ENCODE measurements around the gene TTN.
"Not testable (repeated sequence)": the region's sequence is repeated elsewhere in the genome, so short reads cannot be mapped to it uniquely, and the experiment has no call there.

TTN gene

DNA sequence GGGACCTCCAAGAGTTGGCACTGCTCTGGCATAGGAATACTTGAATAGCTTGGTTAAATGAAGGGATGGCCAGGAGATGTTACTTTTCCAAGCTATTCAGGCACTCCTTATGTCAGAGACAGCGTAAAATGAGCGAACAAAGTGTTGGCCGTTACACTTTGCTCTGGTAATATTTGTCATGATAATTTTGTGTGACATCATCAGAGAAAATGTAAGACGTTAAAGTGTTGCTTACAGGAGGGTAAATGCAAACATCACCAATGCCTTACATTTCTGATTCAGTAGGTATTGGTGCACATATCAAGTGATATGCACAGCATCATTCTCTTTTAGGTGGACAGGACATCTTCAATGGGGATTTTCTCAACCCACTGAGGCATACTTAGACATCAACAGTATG, 281.0 kb downstream of the TTN start:
- no peak for DNase-seq

DNA sequence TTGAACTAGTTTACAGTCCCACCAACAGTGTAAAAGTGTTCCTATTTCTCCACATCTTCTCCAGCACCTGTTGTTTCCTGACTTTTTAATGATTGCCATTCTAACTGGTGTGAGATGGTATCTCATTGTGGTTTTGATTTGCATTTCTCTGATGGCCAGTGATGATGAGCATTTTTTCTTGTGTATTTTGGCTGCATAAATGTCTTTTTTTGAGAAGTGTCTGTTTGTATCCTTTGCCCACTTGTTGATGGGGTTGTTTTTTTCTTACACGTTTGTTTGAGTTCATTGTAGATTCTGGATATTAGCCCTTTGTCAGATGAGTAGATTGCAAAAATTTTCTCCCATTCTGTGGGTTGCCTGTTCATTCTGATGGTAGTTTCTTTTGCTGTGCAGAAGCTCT, 281.8 kb downstream of the TTN start:
- DNase-seq: not testable (repeated sequence)

DNA sequence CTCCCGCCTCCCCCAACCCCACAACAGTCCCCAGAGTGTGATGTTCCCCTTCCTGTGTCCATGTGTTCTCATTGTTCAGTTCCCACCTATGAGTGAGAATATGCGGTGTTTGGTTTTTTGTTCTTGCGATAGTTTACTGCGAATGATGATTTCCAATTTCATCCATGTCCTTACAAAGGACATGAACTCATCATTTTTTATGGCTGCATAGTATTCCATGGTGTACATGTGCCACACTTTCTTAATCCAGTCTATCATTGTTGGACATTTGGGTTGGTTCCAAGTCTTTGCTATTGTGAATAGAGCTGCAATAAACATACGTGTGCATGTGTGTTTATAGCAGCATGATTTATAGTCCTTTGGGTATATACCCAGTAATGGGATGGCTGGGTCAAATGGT, 282.2 kb downstream of the TTN start:
- not testable (repeated sequence) for DNase-seq

DNA sequence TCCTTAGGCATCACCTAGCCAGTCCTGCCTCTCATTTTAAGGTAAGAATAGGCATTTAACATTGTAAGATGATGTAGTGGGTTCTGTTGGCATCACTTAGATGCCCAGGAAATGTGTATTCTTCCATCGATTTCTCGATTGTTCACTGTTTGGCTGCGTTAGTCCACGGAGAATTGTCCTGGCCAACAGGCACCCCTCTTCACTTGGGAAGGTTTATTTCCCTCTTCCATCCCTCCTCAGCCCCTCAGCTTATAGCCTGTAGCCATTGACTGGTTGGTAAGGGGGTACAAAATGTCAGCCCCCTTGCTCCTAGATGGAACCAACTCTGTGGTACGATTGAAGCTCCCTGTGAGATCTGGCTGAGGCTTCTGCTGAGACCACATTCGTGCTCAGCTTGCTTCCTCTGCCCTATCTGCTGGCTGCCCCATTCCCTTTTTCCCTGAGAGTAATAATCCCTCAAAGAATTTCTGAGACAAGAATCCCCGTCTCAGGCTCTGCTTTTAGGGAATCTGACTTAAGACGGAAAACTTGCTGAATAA, 283.6 kb downstream of the TTN start:
- peak; percentile 4 for DNase-seq

DNA sequence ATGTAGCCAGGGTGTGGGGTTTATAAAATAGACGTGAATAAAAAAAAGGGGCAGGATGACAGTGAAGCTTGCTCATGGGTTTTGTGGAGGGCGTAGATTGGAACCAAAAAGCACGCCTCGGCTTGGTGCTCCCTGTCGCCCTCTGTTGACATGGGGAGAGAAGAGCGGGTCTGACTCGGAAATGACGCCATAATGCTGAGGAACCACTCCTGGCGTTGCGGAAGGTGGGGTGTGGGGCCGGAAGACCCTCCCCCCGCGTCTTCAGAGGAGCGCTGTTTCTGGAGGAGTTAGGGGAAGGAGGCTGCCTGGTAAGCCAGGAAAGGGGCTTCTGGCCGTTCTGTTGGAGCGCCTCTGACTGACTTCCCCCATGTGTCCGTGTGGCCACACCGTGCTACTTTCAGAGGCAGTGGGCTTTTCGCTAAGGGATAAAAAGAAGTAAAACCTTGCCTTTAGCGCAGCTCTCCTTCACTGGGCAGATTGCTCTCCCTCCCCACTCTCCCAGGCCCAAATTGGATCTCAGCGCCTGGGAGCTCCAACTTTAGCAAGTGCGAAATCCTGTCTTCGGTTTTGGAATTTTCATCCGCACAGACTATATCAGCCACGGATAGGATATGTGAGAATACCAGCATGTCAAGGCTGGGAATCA, 284.1 kb downstream of the TTN start:
- peak; percentile 85 for DNase-seq

DNA sequence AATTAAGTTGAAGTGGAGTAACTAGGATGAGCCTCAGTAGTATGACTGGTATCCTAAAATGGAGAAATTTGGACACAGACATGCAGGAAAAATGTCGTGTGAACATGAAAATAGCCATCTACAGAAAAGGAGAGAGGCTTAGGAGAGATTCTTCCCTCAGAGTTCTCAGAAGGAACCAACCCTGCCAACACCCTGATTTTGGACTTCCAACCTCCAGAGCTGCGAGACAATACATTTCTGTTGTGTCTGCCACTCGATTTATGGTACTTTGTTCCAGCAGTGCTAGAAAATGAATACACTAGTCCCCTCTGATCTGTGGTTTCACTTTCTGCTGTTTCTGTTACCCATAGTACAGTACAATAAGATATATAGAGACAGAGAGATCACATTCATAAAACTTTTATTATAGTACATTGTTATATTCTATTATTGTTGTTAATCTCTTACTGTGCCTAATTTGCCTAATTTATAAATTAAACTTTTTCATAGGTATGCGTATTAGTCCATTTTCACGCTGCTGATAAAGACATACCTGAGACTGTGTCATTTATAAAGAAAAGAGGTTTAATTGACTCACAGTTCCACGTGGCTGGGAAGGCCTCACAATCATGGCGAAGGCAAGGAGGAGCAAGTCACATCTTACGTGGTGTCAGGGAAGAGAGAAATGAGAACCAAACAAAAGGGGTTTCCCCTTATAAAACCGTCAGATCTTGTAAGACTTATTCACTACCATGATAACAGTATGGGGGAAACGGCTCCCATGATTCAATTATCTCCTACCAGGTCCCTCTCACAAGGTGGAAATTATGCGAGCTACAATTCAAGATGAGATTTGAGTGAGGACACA, 285.7 kb downstream of the TTN start:
- DNase-seq: no peak

DNA sequence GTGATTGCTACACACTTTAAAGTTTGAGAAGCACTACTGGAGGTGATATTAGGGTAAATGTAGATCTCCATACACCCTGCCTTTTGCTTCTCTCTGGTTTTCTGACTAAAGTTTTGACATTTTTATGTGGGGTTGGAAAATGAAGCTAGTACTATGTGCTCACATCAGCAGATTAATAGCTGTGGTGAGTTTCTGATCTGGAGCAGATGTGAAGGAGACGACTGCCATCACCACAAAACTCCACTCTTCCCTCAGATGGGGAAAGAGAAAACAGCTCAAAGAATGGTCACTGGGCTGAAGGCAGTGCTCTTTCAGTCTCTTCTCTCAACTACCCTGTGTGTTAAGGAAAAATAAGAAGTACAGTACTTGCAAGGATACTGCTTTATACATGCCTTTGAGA, 289.7 kb downstream of the TTN start:
- DNase-seq: peak; percentile 56

DNA sequence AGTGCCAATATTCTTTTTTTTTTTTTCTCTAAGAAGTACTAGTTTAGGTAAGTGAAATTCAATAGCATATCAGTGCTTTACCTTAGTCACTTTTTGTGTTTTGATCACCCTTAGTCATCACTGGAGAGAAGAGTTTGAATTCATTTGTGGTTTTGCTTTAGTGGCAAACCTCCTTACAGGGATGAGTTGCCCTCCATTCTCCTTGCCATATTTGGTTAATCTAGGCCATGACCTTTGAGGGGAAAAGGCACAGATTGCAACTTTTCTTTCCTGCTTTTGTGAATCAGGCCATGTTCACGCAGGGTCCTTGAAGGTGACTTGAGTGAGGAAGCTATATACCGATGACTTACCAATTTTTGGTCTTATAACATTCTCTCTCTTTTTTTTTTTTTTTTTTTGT, 292.6 kb downstream of the TTN start:
- DNase-seq: peak; percentile 63

DNA sequence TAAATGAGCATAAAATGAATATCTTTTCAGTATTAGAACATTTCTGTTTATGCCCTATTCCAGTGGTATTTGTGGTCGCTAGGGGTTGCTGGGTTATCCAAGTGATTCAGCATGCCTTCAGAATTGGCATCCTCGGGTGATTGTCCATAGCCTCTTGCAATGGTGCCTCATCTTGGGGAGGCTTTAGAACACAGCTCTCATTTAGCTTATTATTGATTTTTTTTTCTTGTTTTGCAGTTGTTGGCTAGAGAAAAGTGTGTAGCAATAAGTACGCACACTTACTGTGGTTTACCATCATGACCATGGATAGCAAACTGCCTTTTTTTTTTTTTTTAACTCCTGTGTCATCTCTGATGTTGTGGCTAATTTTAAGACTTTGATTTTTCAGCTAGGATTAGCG, 293.3 kb downstream of the TTN start:
- peak; percentile 4 for DNase-seq

DNA sequence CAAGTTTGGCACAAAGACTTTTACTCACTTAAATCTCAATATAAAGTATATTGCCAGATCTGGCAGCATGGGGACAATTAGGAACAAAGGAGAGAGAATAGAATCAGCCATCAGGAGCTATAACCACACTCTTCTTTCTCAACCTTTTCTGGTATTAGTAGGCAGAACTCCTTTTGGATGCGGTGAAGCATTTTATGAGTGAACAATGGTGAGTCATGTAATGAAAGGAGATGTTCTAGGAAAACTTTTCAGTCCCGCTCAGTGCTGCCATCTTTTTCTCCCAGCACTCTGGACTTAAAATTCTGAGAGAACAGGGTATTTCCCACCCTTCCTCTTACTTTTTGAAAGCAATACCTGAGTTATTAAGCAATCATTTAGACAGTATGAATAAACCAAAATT, 294.7 kb downstream of the TTN start:
- peak; percentile 15 for DNase-seq

DNA sequence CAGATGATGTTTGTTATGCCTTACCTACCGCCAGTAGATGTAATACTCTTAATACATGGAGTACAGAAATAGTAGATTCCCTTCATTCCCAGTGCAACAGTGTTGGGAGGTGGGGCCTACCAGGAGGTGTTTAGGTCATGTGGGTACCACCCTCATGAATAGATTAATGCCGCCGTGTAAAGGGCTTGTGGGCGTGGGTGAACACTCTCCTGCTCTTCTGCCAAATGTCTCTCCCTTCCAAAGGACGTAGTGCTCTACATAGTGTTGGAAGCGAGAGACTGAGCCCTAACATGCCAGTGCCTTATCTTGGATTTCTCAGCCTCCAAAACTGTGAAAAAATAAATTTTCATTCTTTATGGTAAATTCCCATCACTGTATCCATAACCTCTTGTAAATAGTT, 296.8 kb downstream of the TTN start:
- no peak for DNase-seq

DNA sequence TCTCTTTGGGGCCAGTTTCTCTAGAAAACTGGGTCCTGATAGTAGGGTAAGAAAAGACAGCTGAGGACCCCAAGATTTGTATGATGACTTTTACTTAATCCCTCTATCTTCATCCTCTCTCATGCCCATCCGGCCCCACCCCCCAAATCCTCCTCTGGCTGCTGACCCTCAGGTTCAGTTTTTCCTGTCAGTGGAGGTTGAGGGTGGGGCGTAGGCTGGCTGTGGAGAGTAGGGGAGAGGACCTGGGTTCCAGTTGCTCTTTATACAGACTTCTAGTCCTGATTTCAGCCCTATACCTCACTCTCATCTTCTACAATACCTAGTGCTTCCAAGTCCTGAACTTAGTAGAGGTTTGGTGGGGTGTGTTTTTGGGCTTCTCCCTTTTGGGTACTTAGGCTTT, 298.6 kb downstream of the TTN start:
- DNase-seq: no peak

DNA sequence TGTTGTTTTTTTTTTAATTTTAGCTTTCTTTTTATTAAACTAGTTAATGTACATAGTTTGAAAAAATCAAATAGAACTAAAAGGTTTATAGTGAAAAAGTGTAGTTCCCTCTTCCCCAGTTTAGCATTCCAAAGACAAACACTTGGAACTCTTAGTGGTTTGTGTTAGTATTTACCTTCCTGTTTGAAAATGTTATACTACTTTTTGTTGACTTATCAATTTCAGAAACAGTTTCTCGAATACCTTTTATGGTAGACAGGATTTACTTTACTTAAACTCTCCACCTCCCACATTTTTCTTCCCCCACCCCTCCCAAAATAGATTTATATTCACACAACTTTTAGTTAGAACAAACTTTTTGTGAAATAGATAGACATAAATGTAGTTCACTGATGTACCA, 300.3 kb downstream of the TTN start:
- DNase-seq: no peak

DNA sequence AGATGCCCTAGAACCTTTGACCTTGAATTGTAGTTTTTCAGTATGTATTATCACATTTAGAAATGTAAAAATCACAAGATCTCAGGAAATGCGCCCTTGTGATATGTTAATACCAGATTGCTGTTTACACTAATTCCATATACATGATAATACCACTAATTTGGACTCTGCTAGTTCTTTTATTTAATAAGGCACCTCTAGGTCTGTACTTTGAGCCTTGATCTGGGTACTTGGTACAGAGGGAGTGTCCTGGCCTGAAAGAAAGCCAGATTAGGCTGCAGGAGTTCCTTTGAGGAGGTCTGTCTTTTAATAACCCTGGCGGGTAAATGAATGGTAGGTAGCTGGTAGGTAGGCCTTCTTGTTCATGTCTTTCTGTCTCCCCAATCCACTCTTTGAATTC, 300.7 kb downstream of the TTN start:
- no peak for DNase-seq

DNA sequence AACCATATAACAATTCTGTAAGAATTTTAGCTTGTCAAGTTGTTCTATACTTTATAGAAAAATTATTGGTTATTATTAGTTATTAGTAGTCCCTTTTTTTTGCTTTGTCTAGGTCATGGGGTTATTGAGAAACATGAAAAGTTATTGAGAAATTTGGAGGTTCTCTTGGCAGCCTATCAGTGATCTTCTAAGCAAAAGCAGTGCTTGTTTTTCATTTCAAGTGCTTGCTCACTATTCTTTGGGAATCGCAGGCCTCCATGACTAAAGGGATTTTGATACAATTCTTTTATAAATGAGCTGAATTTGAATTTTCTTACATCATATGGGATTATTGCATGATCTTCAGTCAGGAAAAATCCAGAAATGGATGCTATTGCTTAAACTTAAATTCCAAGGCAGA, 301.1 kb downstream of the TTN start:
- no peak for DNase-seq

DNA sequence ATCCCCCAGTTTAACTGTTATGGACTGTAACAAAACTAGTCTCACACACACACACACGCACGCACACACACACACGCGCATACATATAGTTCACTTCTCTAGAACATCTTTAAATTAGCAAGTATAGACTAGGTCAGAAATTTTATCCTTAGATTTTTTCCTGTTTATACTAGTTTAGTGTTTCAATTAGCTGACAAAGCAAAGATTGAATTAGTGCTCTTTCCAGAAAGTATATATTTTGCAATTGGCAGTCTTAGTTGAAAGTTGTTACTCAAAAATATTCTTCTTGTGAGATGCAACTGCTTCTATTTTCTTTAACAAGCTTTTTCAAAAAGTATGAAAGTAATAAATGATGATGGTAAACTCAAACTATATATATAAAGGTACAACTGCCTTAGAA, 304.5 kb downstream of the TTN start:
- DNase-seq: no peak

DNA sequence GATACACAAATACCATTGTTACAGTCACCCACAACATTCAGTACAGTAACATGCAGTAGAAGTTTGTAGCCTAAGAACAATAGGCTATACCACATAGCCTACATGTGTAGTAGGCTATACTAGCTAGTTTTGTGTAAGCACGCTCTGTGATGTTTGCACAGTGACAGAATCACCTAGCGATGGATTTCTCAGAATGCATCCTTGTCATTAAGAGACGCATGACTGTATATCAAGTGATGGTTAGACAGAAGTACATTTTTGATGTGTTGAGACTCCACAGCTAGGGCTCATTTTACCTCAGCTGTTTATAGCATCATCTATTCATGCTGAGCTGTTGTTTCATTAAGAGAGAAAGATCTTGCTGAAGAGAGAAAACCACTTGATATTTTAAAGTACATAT, 307.6 kb downstream of the TTN start:
- DNase-seq: no peak

DNA sequence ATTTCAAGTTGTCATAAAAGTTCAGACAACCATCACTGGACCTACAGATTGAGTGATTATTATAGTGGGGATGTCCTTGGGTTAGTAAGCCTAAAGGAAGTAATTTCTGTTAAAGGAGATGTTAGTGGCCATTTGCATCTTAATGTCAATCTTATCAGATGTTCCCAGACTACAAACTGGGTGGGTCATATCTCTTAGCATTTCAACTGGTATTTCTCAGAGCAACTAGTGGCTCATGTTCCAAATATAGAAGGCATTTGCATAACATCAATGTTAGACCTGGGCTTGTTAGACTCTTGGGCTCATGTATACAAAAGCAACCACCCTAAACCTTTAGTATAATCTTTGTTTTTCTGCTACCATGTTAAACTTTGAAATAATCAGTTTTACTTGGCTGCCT, 309.1 kb downstream of the TTN start:
- DNase-seq: no peak

DNA sequence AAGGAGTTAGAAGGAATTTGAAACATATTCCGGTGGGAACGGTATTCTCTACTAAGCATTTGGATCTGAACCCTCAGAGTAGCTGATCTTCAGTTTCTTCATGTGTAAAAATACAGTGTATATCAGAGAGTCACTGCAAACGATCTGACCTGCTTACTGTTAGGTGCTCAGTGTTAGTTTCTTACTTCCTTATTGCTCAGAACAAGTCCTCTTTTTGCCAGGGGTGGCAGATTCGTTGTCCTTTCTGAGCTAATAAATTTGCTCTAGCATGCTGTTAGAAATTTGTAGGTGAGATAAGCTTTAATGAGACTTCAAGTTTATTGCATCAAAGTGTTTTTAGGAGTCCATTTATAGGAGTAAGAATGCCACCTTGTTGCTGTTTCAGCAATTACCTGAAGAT, 311.2 kb downstream of the TTN start:
- DNase-seq: no peak

DNA sequence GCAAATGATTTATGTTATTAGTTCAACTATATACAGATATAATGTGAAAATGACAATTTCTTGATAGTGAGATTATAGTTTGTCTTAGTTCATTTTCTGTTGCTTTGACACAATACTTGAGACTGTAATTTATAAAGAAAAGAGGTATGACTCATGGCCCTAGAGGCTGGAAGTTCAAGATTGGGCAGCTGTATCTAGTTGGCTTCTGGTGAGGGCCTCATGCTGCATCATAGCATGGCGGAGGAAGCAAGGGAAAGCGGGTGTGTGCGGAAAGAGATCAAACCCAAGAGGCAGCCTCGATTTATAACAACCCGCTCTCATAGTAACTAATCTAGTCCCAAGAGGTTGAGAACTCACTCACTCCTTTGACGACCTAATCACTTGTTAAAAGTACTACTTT, 315.6 kb downstream of the TTN start:
- no peak for DNase-seq

DNA sequence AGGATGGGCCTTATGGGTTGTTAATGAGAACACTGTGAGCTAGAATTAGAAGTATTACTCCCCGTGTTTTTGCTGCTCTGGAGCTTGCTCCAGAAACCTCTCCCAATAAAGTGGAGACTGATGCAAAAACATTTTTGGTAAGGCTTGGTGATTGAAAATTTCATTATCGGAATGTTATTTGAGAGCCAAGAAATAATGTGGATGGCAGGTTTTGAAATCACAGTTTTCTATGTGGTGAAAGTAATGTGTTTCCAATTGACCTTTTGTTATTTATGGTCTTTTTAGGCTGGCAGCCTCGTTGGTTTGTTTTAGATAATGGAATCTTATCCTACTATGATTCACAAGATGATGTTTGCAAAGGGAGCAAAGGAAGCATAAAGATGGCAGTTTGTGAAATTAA, 321.9 kb downstream of the TTN start:
- DNase-seq: no peak

DNA sequence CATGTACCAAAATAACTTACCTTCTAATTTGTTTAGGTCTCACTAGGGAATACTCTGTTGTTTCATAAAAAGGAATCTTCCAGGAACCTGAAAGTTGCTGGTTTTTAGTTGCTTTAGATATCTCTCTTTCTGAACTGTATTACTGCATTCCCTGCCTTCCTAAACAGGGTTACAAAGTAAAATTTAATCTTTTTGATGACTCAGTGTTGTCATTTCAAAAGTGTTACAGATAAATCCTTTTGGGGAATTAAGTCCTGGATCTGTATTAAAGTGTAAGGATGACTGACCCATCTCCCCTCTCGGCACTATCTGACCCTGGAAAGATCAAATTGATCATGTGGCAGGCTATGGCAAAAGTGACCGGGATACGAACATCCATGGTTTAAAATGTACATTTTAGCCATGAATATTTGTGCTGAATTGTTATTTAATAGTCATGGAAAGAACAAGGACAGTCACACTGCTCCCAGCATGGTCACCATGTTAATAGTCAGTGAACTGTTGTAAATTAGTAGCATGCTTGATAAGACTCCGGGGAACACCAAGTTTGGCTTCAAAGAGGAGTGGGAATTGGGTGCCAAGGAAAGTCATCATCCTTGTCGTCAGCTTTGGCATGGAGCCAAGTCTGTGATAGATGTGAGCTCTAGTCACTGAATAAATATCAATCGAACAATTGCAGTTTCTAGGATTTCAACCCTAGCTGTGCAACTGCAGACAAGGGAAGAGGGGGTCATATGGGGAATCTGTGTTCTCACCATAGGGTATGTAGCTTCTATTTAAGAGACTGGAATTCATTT, 322.8 kb downstream of the TTN start:
- DNase-seq: peak; percentile 21

DNA sequence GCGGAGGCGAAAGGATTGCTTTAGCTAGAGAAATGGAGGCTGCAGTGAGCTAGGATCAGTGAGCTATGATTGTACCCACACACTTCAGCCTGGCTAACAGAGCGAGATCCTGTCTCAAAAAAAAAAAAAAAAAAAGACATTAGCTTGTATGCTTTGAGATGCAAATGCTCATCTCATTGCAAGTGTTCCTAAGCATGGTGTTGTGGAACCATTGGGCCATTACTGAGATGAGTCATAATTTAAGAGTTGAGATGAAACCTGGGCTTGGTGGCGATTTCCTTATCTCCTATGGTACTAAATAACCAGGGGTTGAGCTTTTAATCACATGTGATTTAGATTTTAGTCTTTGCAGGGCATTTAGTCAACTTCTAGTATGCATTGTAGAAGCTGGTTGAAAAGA, 324.8 kb downstream of the TTN start:
- no peak for DNase-seq
